ENCODE measurements around the gene FBXO17. TPM values are rescaled to one million over a fixed set of nuclear protein-coding genes. Genes with fewer than 3 reads are reported as not detected.
"Not testable (repeated sequence)": the region's sequence is repeated elsewhere in the genome, so short reads cannot be mapped to it uniquely, and the experiment has no call there.

Gene FBXO17
- total RNA-seq, 4 donors from 2014 or later: 31.2 to 43.6 (median 38.2) TPM

GRCh38 chr19:39009001-39009400 is 33.5 kb upstream of the FBXO17 start:
- no peak for DNase-seq (ENCODE audit: low spot score)
- TF ChIP-seq CTCF (IDR thresholded peaks at IDR 0.05): no peak
- no peak for ATAC-seq (ENCODE audit: low FRiP score)

- ATAC-seq (ENCODE audit: low FRiP score) (no peak), DNase-seq (ENCODE audit: low spot score) (no peak)
- TF ChIP-seq CTCF (IDR thresholded peaks at IDR 0.05): no peak
Observed at GRCh38 chr19:39008137-39008536, 32.6 kb upstream of the FBXO17 start.

- ATAC-seq (ENCODE audit: low FRiP score) (no peak), DNase-seq (ENCODE audit: low spot score) (no peak)
- TF ChIP-seq CTCF (IDR thresholded peaks at IDR 0.05): no peak
Observed at GRCh38 chr19:39007096-39007495, 31.6 kb upstream of the FBXO17 start.

DNA sequence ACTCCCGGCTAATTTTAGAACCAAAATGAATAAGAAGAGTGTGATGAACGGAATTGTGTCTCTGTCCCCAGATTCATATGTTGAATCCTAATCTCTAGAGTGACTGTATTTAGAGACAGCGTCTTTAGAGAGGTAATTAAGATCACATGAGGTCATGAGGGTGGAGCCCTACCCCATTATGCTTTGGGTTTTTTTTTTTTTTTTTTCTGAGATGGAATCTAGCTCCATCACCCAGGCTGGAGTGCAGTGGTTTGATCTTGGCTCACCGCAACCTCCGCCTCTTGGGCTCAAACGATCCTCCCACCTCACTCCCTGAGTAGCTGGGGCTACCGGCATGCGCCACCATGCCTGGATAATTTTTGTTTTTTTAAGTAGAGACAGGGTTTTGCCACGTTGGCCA is 28.9 kb upstream of the FBXO17 start:
- ATAC-seq (ENCODE audit: low FRiP score) (no peak), DNase-seq (ENCODE audit: low spot score) (no peak)
- TF ChIP-seq CTCF (IDR thresholded peaks at IDR 0.05): no peak

DNA sequence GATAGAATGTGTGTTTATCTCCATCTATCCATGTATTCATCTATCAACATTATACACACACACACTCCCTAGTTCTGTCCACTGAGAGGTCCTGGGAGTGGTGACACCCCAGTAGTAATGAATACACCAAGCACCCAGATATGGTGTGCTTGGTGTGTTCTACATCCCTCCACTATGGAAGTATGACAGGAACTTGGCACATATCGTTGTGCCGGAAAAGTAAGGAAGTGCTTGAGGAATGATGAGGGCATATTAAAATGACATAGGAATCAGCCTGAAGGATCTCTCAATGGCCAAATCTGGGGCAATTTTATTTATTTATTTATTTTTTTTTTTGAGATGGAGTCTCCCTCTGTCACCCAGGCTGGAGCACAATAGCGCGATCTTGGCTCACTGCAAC is 28.3 kb upstream of the FBXO17 start:
- DNase-seq (ENCODE audit: low spot score) (no peak), ATAC-seq (ENCODE audit: low FRiP score) (no peak)
- no peak for TF ChIP-seq CTCF (IDR thresholded peaks at IDR 0.05)

DNA sequence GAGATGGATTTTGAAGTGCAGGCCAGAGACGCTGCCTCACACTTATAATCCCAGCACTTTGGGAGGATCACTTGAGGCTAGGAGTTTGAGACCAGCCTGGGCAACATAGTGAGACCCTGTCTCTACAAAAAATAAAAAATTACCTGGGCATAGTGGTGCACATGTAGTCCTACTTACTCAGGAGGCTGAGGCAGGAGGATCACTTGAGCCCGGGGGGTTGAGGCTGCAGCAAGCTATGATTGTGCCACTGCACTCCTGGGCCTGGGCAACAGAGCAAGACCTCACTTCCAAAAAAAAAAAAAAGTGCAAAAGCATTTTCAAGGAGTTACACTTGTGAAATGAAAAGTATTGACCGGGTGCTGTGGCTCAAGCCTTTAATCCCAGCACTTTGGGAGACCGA is 27.6 kb upstream of the FBXO17 start:
- no peak for ATAC-seq (ENCODE audit: low FRiP score)
- no peak for TF ChIP-seq CTCF (IDR thresholded peaks at IDR 0.05)
- no peak for DNase-seq (ENCODE audit: low spot score)

DNA sequence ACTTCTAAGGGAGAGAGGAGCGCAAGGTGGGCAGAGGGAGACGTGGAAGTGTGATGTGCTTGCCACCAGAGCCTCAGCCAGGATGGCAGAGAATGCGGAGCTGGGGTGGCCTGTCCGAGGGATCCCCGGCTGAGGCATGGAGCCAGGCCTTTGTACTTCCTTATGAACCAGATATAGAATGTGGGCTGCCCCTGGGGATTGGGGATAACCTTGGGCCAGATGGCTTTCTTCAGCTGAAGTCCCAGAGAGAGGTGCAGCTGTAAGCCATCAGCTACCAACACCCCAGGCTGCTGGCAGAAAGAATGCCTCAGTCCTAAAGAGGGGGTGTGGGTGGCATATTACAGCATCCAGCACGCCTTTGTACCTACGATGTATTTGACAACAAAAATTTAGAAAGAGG is 25.5 kb upstream of the FBXO17 start:
- ATAC-seq (ENCODE audit: low FRiP score) (no peak), DNase-seq (ENCODE audit: low spot score) (no peak)
- no peak for TF ChIP-seq CTCF (IDR thresholded peaks at IDR 0.05)

DNA sequence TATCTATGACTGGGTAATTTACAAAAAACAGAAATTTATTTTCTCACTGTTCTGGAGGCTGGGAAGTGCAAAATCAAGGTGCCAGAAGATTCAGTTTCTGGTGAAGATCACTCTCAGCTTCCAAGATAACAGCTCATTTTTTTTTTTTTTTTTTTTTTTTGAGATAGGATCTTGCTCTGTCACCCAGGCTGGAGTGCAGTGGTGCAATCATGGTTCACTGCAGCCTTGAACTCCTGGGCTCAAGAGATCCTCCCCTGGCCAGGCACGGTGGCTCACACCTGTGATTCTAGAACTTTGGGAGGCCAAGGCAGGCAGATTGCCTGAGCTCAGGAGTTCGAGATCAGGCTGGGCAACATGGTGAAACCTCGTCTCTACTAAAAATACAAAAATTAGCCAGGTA is 22.0 kb upstream of the FBXO17 start:
- not testable (repeated sequence) for DNase-seq (ENCODE audit: low spot score); ATAC-seq (ENCODE audit: low FRiP score)

Measured in omental fat pad (tissue), 4 donors.